Endothelial cell of umbilical vein (primary cell): ENCODE measurements around the gene BACH2. TPM values are rescaled to one million over a fixed set of nuclear protein-coding genes. Genes with fewer than 3 reads are reported as not detected.

ENCODE experiments used
- BruUV-seq: library from RNA; stranded (reverse); fragments of 400-500 nt; replicated peaks from 2 replicates; lab custom pipeline; 2021; lab: Mats Ljungman, UMichigan
- CTCF ChIA-PET: fragments of 300-600, 350-600 bp; sonication (Branson Sonifier 250); formaldehyde crosslinking; loops from one replicate; lab custom pipeline; 2021; ENCODE audit warnings: antibody characterized with exemption, inconsistent platforms; lab: Charles Lee
- POLR2A ChIA-PET: fragments of 300-600, 350-600 bp; sonication (Branson Sonifier 250); formaldehyde crosslinking; loops from one replicate; lab custom pipeline; 2021; ENCODE audit warnings: antibody characterized with exemption, inconsistent platforms; lab: Charles Lee
- DNase-seq: peaks from one replicate; pipeline ENCODE4 v3.0.0-alpha.2; 2011; ENCODE audit warnings: low read depth, low spot score
- FAIRE-seq: peaks from 2 replicates; lab custom pipeline; 2011; peaks lifted over from hg19 to GRCh38; lab: Jason Lieb, UNC
- H2AFZ ChIP-seq: 2 replicates; pipeline ENCODE4 v1.6.0; 2012; ENCODE audit warnings: low read depth, low read length, control low read depth, inconsistent platforms
- H3K27ac ChIP-seq: 2 replicates; pipeline ENCODE4 v1.5.1; 2011; ENCODE audit warnings: low read depth, mild to moderate bottlenecking, control low read depth, low read length, moderate library complexity; ENCODE audit not compliant: insufficient read depth
- H3K27me3 ChIP-seq, 2 experiments: 2 replicates each; pipeline versions ENCODE4 v1.6.0 to v1.6.1; 2011; ENCODE audit warnings: low read length in 2 of 2, mixed read lengths in 1 of 2; ENCODE audit not compliant: control insufficient read depth in 2 of 2, insufficient read depth in 2 of 2
- H3K36me3 ChIP-seq, 2 experiments: 2 replicates in 1 of 2; 3 replicates in 1 of 2; pipeline ENCODE4 v1.5.1; 2011; ENCODE audit warnings: low read length in 2 of 2, mild to moderate bottlenecking in 1 of 2, moderate library complexity in 1 of 2; ENCODE audit not compliant: control insufficient read depth in 2 of 2, insufficient read depth in 2 of 2; ENCODE audit errors: extremely low read depth in 1 of 2
- H3K4me1 ChIP-seq: 3 replicates; pipeline ENCODE4 v1.5.1; 2011; ENCODE audit warnings: mild to moderate bottlenecking, low read length; ENCODE audit not compliant: control insufficient read depth, insufficient read depth; ENCODE audit errors: extremely low read depth
- H3K4me2 ChIP-seq: 2 replicates; pipeline ENCODE4 v1.6.1; 2011; ENCODE audit warnings: low read length, control low read depth, mixed read lengths; ENCODE audit not compliant: insufficient read depth
- H3K4me3 ChIP-seq, 3 experiments: fragments of 200-600 bp in 1 of 3; sonication (generic), shearing (Covaris generic) in 1 of 3; replicated peaks in 1 of 3; 2 replicates each; pipeline ENCODE4 v1.5.1; 2011 to 2016; ENCODE audit warnings: control low read depth in 3 of 3, low read length in 3 of 3, mild to moderate bottlenecking in 2 of 3, inconsistent platforms in 1 of 3, low read depth in 1 of 3, moderate library complexity in 1 of 3; ENCODE audit not compliant: insufficient read depth in 1 of 3
- H3K79me2 ChIP-seq: 2 replicates; pipeline ENCODE4 v1.6.0; 2012; ENCODE audit warnings: low read length, inconsistent platforms; ENCODE audit not compliant: control insufficient read depth, insufficient read depth
- H3K9ac ChIP-seq: replicated peaks from 2 replicates; pipeline ENCODE3; 2011; ENCODE audit warnings: low read length, control low read depth; ENCODE audit not compliant: insufficient read depth; ENCODE audit errors: extremely low read depth
- H3K9me1 ChIP-seq: replicated peaks from 3 replicates; pipeline ENCODE4 v1.6.0; 2011; ENCODE audit warnings: mild to moderate bottlenecking, low read length; ENCODE audit not compliant: control insufficient read depth, insufficient read depth; ENCODE audit errors: extremely low read depth
- H3K9me3 ChIP-seq: replicated peaks from 2 replicates; pipeline ENCODE4 v1.5.1; 2012; ENCODE audit warnings: low read length, inconsistent platforms; ENCODE audit not compliant: control insufficient read depth, insufficient read depth
- H4K20me1 ChIP-seq: replicated peaks from 2 replicates; pipeline ENCODE3; 2011; ENCODE audit warnings: mild to moderate bottlenecking, low read length; ENCODE audit not compliant: control insufficient read depth, insufficient read depth; ENCODE audit errors: extremely low read depth
- EZH2 ChIP-seq: IDR thresholded peaks from 2 replicates; pipeline ENCODE4 v1.6.1; 2012; ENCODE audit warnings: borderline replicate concordance, low read depth, mild to moderate bottlenecking, moderate library complexity, low read length, inconsistent platforms; ENCODE audit not compliant: severe bottlenecking
- FOS ChIP-seq: IDR thresholded peaks from 2 replicates; pipeline ENCODE4 v1.6.1; 2011; ENCODE audit warnings: mild to moderate bottlenecking, low read length, moderate library complexity, borderline replicate concordance; ENCODE audit not compliant: insufficient read depth
- GATA2 ChIP-seq: IDR thresholded peaks from 2 replicates; pipeline ENCODE4 v1.7.0; 2011; ENCODE audit warnings: low read depth, mild to moderate bottlenecking, moderate library complexity, mixed read lengths, low read length; ENCODE audit not compliant: insufficient read length, insufficient read depth
- JUN ChIP-seq: IDR thresholded peaks from 2 replicates; pipeline ENCODE4 v1.6.1; 2011; ENCODE audit warnings: borderline replicate concordance, low read depth; ENCODE audit not compliant: insufficient read length, insufficient read depth
- MYC ChIP-seq: IDR thresholded peaks from one replicate; pipeline ENCODE4 v1.6.1; 2011; ENCODE audit warnings: mild to moderate bottlenecking, low read depth, low read length
- POLR2A ChIP-seq: IDR thresholded peaks from 2 replicates; pipeline ENCODE4 v1.6.1; 2012; ENCODE audit warnings: low read depth, mild to moderate bottlenecking, control low read depth, low read length
- POLR2AphosphoS5 ChIP-seq: IDR thresholded peaks from 2 replicates; pipeline ENCODE4 v1.6.1; 2012; ENCODE audit warnings: low read depth, mild to moderate bottlenecking, control low read depth, low read length, moderate library complexity; ENCODE audit not compliant: insufficient read depth
- dilution Hi-C: fragments of 300-500 bp; cut with MboI; formaldehyde crosslinking; loops from one replicate; pipeline ENCODE4 v1.15.0; 2019; ENCODE audit warnings: low sequenced_read_pairs; ENCODE audit not compliant: extremely low pct_ligation_motif_present
- intact Hi-C: fragments of 100-400 bp; cut with micrococcal nuclease; formaldehyde crosslinking; loops from one replicate; pipeline ENCODE4 v1.10.0; 2022
- polyA plus RNA-seq, 4 experiments: library from polyadenylated mRNA; depleted of rRNA in 3 of 4; stranded (reverse) in 3 of 4; unstranded in 1 of 4; fragments of >200 nt; gene quantifications; 2 replicates each; pipeline versions ENCODE4 v1.2.1 to v1.2.3, GENCODE V29; 2011 to 2012; ENCODE audit warnings: missing spikeins in 1 of 4
- total RNA-seq: library from RNA; stranded (reverse); gene quantifications from 2 replicates; pipeline ENCODE4 v1.2.3, GENCODE V29; 2021
- TF ChIP-seq, protein P1 (sequence below), 2 donors: IDR thresholded peaks; 1 replicate in 1 of 2; 2 replicates in 1 of 2; pipeline ENCODE4 v1.5.1; 2011; ENCODE audit warnings: low read length in 2 of 2, mild to moderate bottlenecking in 2 of 2, moderate library complexity in 2 of 2, control low read depth in 1 of 2, inconsistent platforms in 1 of 2, low read depth in 1 of 2; ENCODE audit not compliant: insufficient read depth in 1 of 2; ENCODE audit errors: extremely low read depth in 1 of 2
- TF ChIP-seq, protein P2 (sequence below): IDR thresholded peaks from 2 replicates; pipeline ENCODE4 v1.6.1; 2011; ENCODE audit not compliant: insufficient read depth, insufficient read length

The BACH2 gene
- total and polyA plus RNA-seq, 2 donors (not counting 3 experiments of a cell fraction or from before 2014, with no cell fraction given), result 1.7 to 5.6 TPM

DNA sequence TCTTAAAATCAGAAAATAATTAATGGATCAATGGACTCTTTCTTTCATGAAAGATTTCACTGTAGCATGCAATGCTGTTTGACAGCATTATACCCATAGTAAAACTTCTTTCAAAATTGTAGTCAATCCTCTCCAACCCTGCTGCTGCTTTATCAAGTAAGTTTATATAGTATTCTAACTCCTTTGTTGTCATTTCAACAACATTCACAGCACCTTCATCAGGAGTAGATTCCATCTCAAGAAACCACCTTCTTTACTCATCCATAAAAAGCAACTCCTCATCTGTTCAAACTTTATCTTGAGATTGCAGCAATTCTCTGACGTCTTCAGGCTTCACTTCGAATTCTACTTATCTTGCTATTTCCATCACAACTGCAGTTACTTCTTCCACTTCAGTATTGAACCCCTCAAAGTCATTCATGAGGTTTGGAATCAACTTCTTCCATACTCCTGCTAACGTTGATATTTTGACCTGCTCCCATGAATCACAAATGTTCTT lies 26.4 kb upstream of the BACH2 start:
- H3K9me3 ChIP-seq, result no peaks in the 10 kb centered on the region
- FAIRE-seq, result no peak

More for the DNA sequence above, 26.4 kb upstream of the BACH2 start:
- Histone ChIP-seq H3K27me3 (no peaks in the 10 kb centered on the region), H3K9ac (no peak overlapping the region), H3K36me3 (no peaks in the 10 kb centered on the region), H3K4me2 (no peak overlapping the region), H4K20me1 (no peaks in the 10 kb centered on the region), H2AFZ (no peak overlapping the region), H3K4me3 (no peak overlapping the region), H3K4me1 (no peaks in the 10 kb centered on the region), H3K9me1 (no peaks in the 10 kb centered on the region), H3K79me2 (no peaks in the 10 kb centered on the region), H3K27ac (no peak overlapping the region)
- intact Hi-C loops, result no loop called here
- ChIA-PET CTCF (no interaction called here), POLR2A (no interaction called here)
- DNase-seq, result no peak
- dilution Hi-C loops, result no loop called here
- TF ChIP-seq FOS, result no peak
- TF ChIP-seq EZH2, result no peak
- TF ChIP-seq JUN, result no peak
- TF ChIP-seq POLR2AphosphoS5, result no peak
- TF ChIP-seq, protein P1, sequence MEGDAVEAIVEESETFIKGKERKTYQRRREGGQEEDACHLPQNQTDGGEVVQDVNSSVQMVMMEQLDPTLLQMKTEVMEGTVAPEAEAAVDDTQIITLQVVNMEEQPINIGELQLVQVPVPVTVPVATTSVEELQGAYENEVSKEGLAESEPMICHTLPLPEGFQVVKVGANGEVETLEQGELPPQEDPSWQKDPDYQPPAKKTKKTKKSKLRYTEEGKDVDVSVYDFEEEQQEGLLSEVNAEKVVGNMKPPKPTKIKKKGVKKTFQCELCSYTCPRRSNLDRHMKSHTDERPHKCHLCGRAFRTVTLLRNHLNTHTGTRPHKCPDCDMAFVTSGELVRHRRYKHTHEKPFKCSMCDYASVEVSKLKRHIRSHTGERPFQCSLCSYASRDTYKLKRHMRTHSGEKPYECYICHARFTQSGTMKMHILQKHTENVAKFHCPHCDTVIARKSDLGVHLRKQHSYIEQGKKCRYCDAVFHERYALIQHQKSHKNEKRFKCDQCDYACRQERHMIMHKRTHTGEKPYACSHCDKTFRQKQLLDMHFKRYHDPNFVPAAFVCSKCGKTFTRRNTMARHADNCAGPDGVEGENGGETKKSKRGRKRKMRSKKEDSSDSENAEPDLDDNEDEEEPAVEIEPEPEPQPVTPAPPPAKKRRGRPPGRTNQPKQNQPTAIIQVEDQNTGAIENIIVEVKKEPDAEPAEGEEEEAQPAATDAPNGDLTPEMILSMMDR (IDR thresholded peaks at IDR 0.05; ENCODE audit: extremely low read depth in 1 of 2, insufficient read depth in 1 of 2, low read depth in 1 of 2, low read length in 2 of 2), result no peak
- TF ChIP-seq, protein P2, sequence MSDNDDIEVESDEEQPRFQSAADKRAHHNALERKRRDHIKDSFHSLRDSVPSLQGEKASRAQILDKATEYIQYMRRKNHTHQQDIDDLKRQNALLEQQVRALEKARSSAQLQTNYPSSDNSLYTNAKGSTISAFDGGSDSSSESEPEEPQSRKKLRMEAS, result no peak
- TF ChIP-seq POLR2A, result no peak
- no peak for TF ChIP-seq MYC
- TF ChIP-seq GATA2, result no peak
- BruUV-seq, result no TSS peak
